ENCODE data around the gene SIGLEC7. TPM values are rescaled to one million over a fixed set of nuclear protein-coding genes. Genes with fewer than 3 reads are reported as not detected.
A peak's percentile ranks its signal among the peaks of the same experiment; 100 is the strongest.
"Not testable (repeated sequence)": the region's sequence is repeated elsewhere in the genome, so short reads cannot be mapped to it uniquely, and the experiment has no call there.

Gene SIGLEC7
- total RNA-seq, 1 experiment from 2014 or later: not detected

DNA sequence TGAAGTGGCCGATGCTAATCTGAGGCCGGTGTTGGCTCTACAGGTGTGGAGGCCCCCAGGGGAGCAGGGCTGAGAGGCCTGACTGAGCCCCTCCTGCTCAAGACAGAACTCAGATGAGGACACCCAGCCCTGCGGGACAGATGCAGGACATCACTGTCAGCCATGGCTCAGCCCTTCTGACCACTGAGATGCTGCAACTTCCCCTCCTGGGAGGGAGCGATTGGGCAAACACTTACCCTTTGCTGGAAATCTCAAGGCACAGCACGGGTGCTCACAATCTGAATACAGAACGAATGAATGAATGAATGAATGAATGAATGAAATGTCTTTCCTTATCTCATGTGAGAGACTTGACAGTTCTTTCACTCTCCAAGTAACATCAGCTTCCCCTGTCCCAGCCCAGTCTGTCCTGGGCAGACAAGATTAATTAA, 3.5 kb upstream of the SIGLEC7 start:
- DNase-seq (ENCODE audit: low spot score): no peak

DNA sequence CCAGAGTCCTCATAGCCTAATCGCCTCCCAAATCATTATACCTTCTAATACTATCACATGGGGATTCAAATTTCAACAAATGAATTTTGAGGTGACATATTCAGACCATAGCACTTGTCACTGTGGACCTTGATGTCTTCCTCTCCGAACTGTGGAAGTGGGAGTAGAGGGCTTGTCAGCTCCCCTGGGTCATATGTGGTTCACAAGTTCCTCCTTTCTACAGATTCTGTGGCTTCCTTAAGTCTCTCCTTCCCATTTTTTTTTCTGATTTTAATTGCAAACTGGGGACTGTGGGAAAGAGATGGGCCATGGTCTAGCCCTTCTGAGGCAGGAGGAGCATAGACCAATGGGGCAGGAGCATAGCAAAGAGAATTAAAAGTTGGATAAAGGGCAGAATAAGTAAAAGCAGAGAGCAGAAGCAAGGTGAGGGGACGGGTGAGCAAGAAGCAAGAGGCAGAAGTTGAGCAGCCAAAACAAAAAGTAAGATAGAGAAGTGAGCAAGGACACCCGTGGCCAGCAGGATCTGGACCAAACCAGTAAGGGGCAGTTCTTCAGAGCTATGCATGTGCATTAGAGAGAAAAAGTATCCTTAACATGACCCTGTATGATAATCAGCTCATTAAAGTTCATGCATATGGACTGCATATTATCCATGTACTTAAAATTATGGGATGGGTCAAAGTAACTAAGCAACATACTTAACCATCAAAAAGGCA, 2.6 kb upstream of the SIGLEC7 start:
- DNase-seq (ENCODE audit: low spot score): no peak

- no peak for DNase-seq (ENCODE audit: low spot score)
These were observed 1.7 kb upstream of the SIGLEC7 start for GRCh38 chr19:51140441-51140840.

DNA sequence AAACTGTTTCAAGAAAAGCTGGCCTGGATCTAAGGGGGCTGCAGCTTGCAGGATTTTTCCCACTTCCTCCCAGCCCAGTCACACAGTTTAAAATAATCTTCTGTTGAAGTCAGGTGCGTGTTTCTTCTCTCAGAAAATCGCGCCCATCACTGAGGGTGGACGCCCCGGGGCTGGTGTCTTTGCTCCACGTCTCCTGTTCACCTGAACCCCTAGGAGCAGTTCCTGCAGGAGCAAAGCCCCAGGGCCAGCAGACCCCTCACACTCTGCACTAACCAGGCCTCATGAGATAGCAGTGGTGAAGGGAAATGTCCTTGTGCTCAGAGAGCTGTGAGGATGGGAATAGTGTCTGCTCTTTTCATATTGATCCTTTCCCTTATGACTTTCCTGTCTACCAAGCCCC, 920 bp upstream of the SIGLEC7 start:
- no peak for DNase-seq (ENCODE audit: low spot score)

DNA sequence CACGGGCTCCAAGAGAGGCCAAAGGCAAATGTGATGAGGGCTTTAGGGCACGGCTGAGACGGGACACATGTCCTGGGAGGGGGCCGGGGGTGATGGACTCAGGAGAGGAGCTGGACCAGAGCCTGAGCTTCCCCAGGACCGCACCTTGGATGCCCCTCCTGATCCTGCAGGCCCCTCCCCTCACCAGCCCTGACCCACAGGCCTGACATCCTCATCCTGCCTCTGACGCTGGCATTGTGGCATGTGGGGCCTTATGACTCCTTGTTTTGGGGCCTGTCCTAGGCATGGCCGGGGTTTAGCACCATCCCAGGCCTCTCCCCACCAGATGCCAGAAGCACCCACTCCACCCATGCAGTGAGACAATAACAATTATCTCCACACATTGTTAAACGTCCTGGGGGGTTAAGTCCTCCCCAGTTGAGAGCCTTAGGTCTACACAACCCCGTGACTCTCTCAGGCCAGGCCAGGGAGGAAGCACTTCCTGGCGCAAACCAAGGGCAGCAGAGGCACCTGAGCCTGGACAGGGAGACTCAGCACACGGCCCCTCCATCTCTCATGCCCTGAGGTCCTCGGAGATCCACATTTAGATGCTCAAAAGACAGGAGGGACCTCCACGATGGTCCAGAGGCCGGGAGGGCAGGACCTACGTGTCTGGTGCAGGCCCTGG, 841 bp downstream of the SIGLEC7 start:
- DNase-seq (ENCODE audit: low spot score): not testable (repeated sequence)

GRCh38 chr19:51143486-51143885, 1.4 kb downstream of the SIGLEC7 start:
- DNase-seq (ENCODE audit: low spot score): no peak

DNA sequence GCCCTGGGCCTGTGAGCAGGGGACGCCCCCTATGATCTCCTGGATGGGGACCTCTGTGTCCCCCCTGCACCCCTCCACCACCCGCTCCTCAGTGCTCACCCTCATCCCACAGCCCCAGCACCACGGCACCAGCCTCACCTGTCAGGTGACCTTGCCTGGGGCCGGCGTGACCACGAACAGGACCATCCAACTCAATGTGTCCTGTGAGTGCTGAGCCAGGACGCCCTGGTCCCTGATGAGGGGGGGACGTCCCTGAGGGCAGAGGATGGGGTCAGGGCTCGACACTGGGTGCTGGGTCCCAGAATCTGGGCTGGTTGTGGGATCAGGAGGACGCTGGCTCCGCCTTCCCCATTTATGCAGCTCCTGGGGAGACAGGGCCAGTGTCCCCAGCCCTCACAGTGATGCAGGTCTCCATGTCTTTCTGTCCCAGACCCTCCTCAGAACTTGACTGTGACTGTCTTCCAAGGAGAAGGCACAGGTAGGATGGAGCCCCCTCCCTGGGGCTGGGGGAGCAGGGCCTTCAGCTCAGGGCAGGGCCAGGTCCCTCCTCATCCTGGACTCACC, 2.5 kb downstream of the SIGLEC7 start:
- no peak for DNase-seq (ENCODE audit: low spot score)

- no peak for DNase-seq (ENCODE audit: low spot score)
These were observed 3.9 kb downstream of the SIGLEC7 start for GRCh38 chr19:51145916-51146493.

DNA sequence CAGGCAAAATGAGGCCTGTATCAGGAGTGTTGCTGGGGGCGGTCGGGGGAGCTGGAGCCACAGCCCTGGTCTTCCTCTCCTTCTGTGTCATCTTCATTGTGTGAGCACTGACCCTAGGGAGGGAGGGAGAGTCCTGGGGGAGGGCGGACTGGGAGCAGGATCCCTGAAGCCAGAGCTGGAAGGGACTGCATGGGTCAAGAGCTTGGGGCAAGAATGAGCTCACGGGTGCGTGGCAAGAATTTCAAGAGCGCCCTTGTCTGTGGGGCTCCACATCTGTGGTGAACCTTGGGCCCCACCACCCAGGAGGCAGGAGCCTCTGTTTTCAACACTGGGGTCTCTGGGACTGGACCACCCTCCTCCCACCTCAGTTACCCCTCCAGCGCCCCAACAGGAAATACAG, 4.7 kb downstream of the SIGLEC7 start:
- DNase-seq (ENCODE audit: low spot score): no peak

DNA sequence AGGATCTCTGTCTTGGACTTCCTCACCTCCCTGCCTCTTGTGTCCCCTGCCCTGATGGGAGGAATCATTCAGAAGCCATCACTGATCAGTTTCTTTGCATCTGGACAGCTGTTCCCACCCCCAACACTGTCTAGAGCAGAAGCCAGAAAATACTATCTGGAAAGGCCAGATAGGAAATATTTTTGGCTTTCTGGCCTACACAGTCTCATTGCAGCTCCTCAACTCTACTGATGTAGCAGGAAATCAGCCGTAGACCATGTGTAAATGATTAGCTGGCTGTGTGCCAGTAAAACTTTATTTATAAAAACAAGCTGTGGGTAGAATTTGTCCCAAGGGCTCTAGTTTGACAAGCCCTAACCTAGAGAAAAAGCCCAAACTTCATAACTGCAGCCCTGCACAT, 5.6 kb downstream of the SIGLEC7 start:
- no peak for DNase-seq (ENCODE audit: low spot score)

DNA sequence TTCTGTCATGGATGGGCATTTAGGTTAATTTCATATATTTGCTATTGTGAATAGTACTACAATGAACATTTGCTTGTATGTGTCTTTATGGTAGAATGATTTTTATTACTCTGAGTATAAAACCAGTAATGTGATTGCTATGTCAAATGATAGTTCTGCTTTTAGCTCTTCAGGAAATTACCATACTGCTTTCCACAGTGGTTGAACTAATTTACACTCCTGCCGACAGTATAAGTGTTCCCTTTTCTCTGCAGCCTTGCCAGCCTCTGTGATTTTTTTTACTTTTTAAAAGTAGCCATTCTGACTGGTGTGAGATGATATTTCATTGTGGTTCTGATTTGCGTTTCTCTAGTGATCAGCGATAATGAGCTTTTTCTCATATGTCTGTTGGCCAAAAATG, 6.5 kb downstream of the SIGLEC7 start:
- DNase-seq (ENCODE audit: low spot score): no peak

GRCh38 chr19:51150627-51151026, 8.5 kb downstream of the SIGLEC7 start:
- DNase-seq (ENCODE audit: low spot score): no peak

DNA sequence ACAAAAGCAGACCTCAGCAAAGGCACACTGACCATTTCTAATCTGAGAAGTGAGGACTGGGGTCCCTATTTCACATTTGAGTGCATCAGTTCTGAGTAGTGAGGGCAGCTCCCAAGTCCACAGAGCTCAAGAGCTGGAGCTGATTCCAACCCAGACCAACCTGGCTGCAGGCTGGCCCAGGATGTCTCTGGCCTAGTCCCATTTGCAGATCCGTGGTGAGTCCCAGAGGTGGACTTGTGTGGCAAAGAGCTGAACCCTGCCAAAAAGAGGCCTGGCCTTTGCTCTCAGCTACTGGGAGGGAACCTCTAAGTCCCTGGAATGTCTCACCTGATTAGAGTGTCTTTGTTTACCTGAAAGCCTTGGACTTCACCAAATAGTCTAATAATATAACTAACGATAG, 14.6 kb downstream of the SIGLEC7 start:
- DNase-seq (ENCODE audit: low spot score): no peak

GRCh38 chr19:51157265-51157664, 15.2 kb downstream of the SIGLEC7 start:
- no peak for DNase-seq (ENCODE audit: low spot score)

DNA sequence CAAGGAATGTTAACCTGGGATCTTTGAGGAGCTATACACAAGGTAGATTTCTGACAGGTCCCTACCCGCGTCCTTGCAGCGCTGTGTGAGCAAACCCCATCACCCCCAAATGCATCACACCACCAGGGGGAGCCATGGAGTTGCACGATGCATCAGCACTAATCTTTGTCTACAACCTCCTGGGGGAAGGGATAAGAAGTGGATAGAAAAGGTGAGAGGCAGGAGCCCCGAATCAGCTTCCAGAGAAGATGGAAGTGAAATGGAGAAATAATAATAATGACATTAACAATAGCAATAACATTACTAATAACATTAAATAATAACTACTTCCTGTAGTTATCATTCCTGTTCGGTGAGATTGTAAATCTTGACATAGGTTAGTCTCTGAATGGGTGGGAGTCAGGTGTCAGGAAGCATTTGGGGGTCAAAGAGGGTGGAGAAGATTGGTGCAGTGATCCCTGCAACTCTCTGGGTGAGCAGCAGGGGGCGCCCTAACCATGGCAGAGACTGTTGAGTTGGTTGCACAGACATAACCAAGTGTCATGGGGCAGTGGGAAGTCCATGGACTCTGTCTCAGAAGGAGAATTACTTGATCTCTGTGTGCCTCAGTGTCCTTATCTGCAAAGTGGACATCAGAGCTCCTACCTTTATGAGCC, 16.5 kb downstream of the SIGLEC7 start:
- peak; percentile 60 for DNase-seq (ENCODE audit: low spot score)

DNA sequence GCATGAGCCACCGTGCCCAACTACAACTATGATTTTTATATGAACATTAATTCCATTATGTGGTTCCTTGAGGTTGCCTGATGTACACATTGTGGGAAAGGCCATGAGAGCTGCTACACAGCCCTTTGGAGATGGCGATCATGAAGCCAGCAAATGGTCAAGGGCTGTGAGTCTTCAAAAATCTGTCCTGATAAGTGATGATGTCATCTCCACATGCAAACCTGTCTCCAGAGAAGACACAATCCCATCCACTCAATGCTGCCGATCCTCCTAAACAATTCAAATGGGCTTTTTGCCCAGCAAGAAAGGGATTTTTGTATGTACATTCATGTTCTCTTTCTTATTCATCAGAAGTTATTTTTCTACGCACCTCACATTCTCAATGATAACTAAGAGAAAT, 17.6 kb downstream of the SIGLEC7 start:
- no peak for DNase-seq (ENCODE audit: low spot score)

- DNase-seq (ENCODE audit: low spot score): no peak
These were observed 19.2 kb downstream of the SIGLEC7 start for GRCh38 chr19:51161266-51161665.

- no peak for DNase-seq (ENCODE audit: low spot score)
These were observed 19.9 kb downstream of the SIGLEC7 start for GRCh38 chr19:51161867-51162496.

DNA sequence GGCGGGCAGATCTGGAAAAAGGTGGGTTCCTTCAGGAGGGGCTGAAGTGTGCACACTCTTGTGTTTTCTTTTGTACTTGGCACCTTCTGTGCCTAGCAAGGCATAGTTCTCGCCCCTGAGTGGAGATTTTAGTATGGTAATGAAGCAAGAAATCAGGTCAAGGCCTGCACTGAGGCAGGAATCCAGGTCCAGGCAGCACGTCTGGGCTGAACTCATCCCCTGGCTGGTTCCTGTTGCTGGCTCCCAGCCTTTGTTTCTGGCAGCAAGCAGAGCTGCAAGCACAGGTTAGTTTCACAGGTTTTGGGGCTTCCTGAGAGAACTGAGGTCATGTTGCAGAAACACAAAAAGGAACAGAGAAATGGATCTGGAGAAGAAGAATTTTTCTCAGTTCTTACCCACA, 21.2 kb downstream of the SIGLEC7 start:
- DNase-seq (ENCODE audit: low spot score): no peak

DNA sequence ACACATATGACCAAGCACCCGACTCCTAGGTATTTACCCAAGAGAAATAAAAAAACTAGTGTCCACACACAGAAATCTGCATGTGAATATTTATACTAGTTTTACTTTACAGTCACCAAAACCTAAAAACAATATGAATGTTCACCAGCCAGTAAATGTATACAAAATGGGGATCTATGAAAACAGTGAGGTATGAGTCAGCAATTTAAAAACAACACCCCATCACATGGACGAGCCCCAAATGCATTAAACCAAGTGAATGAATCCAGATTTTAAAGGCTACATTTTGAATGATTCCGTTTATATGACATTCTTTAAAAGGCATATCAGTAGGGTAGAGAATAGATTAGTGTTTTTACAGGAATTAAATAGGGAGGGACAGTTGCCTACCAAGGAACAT, 22.1 kb downstream of the SIGLEC7 start:
- DNase-seq (ENCODE audit: low spot score): no peak

DNA sequence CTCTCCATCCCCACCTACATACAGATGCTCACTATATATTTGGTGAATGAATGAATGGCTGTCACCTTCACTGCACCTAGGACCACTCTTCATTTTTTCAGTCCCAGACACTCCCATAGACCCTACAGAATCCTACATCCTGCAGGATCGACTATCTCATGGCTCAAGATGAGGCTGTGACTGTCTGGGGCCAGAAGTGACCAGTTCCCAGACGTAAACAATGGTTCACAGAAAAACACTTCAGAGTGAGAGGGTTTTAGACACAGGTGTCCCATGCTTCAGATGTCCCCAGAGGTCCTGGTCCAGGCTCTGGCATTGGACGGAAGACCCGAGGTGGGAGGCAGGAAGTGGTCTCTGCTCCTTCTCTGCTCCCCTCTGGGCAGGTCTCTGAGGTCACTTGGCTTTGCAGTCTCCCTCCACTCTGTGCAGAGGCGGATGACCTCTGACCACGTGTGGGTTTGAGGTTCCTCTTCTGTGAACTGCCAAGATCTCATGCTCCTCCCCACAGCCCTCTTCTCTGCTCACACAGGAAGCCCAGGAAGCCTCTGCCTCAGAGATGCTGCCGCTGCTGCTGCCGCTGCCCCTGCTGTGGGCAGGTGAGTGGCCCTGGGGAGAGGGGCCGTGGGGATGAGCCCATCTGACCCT, 24.9 kb downstream of the SIGLEC7 start:
- DNase-seq (ENCODE audit: low spot score): no peak

Data from H4 (cell line).